Upper lobe of left lung (tissue), 6 donors: ENCODE data around the gene ZYG11B. TPM values are rescaled to one million over a fixed set of nuclear protein-coding genes. Genes with fewer than 3 reads are reported as not detected.

Source experiments
- ATAC-seq, 2 donors: fragments of 200-7000 bp; cut with Tn5 transposase; one replicate each; pipeline ENCODE4 v1.9.1; 2022; ENCODE audit warnings: mild to moderate bottlenecking in 2 of 2, moderate library complexity in 2 of 2; ENCODE audit not compliant: low FRiP score in 2 of 2
- DNase-seq, 2 donors: peaks; one replicate each; pipeline ENCODE4 v3.0.0-alpha.2; 2019 to 2020
- H3K27ac ChIP-seq, 4 donors: fragments of 200-600 bp; sonication (generic); one replicate each; pipeline ENCODE4 v1.5.1; 2016 to 2019
- H3K27me3 ChIP-seq, 4 donors: fragments of 200-600 bp; sonication (generic); one replicate each; pipeline ENCODE4 v1.5.1; 2017 to 2019
- H3K36me3 ChIP-seq, 4 donors: fragments of 200-600 bp; sonication (generic); one replicate each; pipeline ENCODE4 v1.5.1; 2016 to 2019
- H3K4me1 ChIP-seq, 4 donors: fragments of 200-600 bp; sonication (generic); one replicate each; pipeline ENCODE4 v1.5.1; 2018 to 2019
- H3K4me3 ChIP-seq, 4 donors: fragments of 200-600 bp; sonication (generic); one replicate each; pipeline ENCODE4 v1.5.1; 2017 to 2019; ENCODE audit warnings: mild to moderate bottlenecking in 2 of 4, moderate library complexity in 1 of 4
- H3K9me3 ChIP-seq, 4 donors: fragments of 200-600 bp; sonication (generic); one replicate each; pipeline ENCODE4 v1.5.1; 2018 to 2019
- CTCF ChIP-seq, 6 experiments: fragments of 450-650 bp in 4 of 6; fragments of 200-600 bp in 2 of 6; sonication (generic) in 2 of 6; IDR thresholded peaks; one replicate each; pipeline ENCODE4 v1.5.1; 2016 to 2019; ENCODE audit warnings: antibody characterized with exemption in 6 of 6
- EP300 ChIP-seq, 4 donors: sonication (generic); formaldehyde crosslinking; IDR thresholded peaks; one replicate each; pipeline ENCODE4 v1.5.1; 2017; ENCODE audit warnings: antibody characterized with exemption in 4 of 4, control low read depth in 2 of 4
- POLR2A ChIP-seq, 4 donors: fragments of 450-650 bp; IDR thresholded peaks; one replicate each; pipeline ENCODE4 v1.5.1; 2016 to 2017; ENCODE audit warnings: antibody characterized with exemption in 4 of 4, mild to moderate bottlenecking in 2 of 4
- POLR2AphosphoS5 ChIP-seq, 2 donors: sonication (generic); formaldehyde crosslinking; IDR thresholded peaks; one replicate each; pipeline ENCODE4 v1.5.1; 2017; ENCODE audit warnings: antibody characterized with exemption in 2 of 2
- WGBS, 2 donors: methylation state at CpG; one replicate each; pipeline ENCODE4 v1.1.5; 2017 to 2018; 5-methylcytosine and 5-hydroxymethylcytosine counted together
- total RNA-seq, 6 donors: library from RNA; depleted of rRNA in 4 of 6; stranded (reverse); fragments of >200 nt in 4 of 6; gene quantifications; one replicate each; pipeline versions ENCODE4 v1.1.0 to v1.2.1, GENCODE V29; 2016 to 2021
- donor health status: DM: no; HTN: no; CAD: no; lungs with moderate emphysema.
- donor health status: DM: no; HTN: yes; CAD: no; lungs with severe emphysema.

The ZYG11B gene
- 10 to 100 TPM; 23.0 to 37.2 (median 25.7) TPM for total RNA-seq

DNA sequence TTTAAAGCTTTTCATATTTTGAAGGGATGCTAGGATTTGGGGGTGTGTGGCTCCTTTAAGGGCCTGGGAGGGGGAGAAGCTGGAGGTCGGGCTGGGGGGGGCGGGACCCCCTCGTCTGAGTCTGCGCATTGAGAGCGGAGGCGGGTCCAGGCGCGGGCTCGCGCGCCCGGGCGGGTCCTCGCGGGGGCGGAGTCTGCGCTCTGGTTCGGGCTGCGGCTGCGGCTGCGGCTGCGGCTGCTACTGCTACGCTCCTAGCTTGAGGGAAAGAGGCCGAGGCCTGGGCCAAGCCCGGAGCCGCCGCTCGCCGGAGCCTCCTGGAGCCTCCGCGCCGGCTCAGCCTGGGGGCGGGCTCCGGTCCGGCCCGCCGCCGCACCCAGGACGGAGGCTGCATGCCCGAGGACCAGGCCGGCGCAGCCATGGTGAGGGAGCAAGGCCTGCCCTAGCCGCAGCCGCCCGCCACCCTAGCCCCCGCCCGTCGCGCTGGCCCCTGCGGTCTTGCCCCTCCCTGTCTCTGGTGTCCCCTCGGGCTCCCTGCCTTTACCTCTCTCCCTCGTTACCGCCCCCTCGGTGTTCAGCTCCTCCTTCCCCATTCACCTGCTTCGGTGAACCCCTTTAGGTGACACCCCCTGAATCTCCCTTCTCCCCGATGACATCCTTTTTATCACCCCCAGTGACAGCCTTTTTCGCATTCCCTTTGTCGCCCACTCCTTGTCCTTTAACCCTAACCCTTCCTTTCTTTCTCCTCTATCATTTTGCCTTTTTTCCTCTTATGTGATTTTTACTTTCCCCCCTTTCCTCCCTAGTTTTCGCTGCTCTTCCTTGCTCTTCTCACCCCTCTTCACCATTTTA, at the start of gene ZYG11B:
ZYG11B (plus strand) TSS at position 189 of the 849 bp plus-strand sequence; CDS start at position 390, 201 bp downstream.
- Histone ChIP-seq H3K4me3 (peak within 1 kb of the TSS; percentile 60 to 94 (median 74)), H3K9me3 (no peaks in the 10 kb centered on the region), H3K36me3 (no peaks in the 10 kb centered on the region), H3K27ac (peak within 1 kb of the TSS; percentile 77 to 96 (median 82)), H3K27me3 (no peaks in the 10 kb centered on the region), H3K4me1 (peaks cover 14 to 21% (median 15%) of the 10 kb centered on the region in 4 donors)
- TF ChIP-seq CTCF (IDR thresholded peaks at IDR 0.05) (no peak), POLR2A (IDR thresholded peaks at IDR 0.05) (peak in 3 of 4 donors; percentile 68 to 91 (median 68)), POLR2AphosphoS5 (IDR thresholded peaks at IDR 0.05) (peak in 1 of 2 donors; percentile 81)
- WGBS, 2 donors, result 1 to 2% methylated on average over 15 to 17 of the region's 59 CpGs
- DNase-seq, result peak; percentile 91 to 98
- ATAC-seq, result peak; percentile 94 to 99

GRCh38 chr1:52677076-52677806, 49.0 kb upstream of the ZYG11B start:
- Histone ChIP-seq H3K36me3 (no peaks in the 10 kb centered on the region), H3K27me3 (no peaks in the 10 kb centered on the region), H3K9me3 (no peaks in the 10 kb centered on the region), H3K27ac (no peak overlapping the region), H3K4me3 (no peak overlapping the region), H3K4me1 (peaks cover 4 to 13% (median 11%) of the 10 kb centered on the region in 4 donors)
- peak in 1 of 2 donors; percentile 56 for DNase-seq
- peak in 1 of 2 donors; percentile 69 for ATAC-seq
- TF ChIP-seq CTCF (IDR thresholded peaks at IDR 0.05) (no peak), POLR2AphosphoS5 (IDR thresholded peaks at IDR 0.05) (no peak), POLR2A (IDR thresholded peaks at IDR 0.05) (no peak), EP300 (IDR thresholded peaks at IDR 0.05) (no peak)
- WGBS, 2 donors, result 59 to 60% methylated on average over 6 of the region's 6 CpGs

DNA sequence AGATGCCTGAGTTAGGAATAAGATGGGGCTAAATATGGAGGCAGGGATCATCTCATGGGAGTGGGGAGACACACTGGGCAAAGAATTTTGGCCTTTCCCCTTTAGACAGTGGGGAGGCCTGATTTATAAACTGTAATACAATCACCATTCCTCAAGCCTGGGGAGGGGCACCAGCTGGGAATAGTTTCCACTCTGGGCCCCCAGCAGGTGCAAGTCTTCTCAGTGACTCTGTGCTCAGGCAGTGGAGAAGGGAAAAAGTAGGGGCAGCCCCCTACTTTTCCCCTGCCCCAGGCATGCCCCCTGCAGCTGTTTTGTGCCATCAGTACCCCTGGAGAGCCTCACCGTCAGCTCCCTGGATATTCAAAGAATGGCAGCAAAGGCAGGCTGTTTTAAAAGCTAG, 47.2 kb upstream of the ZYG11B start:
- no peak for DNase-seq
- Histone ChIP-seq H3K4me3 (no peak overlapping the region), H3K27me3 (no peaks in the 10 kb centered on the region), H3K4me1 (peaks cover 4 to 13% (median 11%) of the 10 kb centered on the region in 4 donors), H3K9me3 (no peaks in the 10 kb centered on the region), H3K36me3 (no peaks in the 10 kb centered on the region), H3K27ac (no peak overlapping the region)
- ATAC-seq, result no peak
- 95 to 100% methylated on average over 1 of the region's 1 CpG for WGBS, 2 donors
- TF ChIP-seq CTCF (IDR thresholded peaks at IDR 0.05) (no peak), POLR2AphosphoS5 (IDR thresholded peaks at IDR 0.05) (no peak), POLR2A (IDR thresholded peaks at IDR 0.05) (no peak), EP300 (IDR thresholded peaks at IDR 0.05) (no peak)

DNA sequence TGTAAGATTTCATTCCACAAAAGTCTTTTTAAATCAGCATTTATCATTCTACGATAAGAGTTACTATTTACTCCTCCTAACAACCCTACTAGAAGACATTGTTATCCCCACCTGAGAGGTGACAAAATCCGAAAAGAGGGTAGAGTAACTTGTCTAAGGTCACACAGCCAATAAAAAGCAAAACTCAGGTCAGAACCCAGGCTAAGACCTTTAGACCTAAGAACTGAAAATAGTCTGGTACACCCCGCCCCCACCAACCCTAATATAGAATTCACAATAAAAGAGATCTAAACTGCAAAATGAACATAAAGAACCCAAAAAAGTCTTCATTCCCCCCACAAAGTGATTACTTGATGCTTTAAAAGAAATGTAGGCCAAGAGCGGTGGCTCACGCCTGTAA, 46.8 kb upstream of the ZYG11B start:
- TF ChIP-seq CTCF (IDR thresholded peaks at IDR 0.05) (no peak), POLR2A (IDR thresholded peaks at IDR 0.05) (no peak), POLR2AphosphoS5 (IDR thresholded peaks at IDR 0.05) (no peak), EP300 (IDR thresholded peaks at IDR 0.05) (no peak)
- H3K27ac ChIP-seq, result no peak overlapping the region
- no peaks in the 10 kb centered on the region for H3K9me3 ChIP-seq
- 93 to 95% methylated on average over 5 of the region's 5 CpGs for WGBS, 2 donors
- no peak for DNase-seq
- ATAC-seq, result no peak
- H3K4me3 ChIP-seq, result no peak overlapping the region
- H3K4me1 ChIP-seq, result peaks cover 4 to 13% (median 11%) of the 10 kb centered on the region in 4 donors
- no peaks in the 10 kb centered on the region for H3K27me3 ChIP-seq
- no peaks in the 10 kb centered on the region for H3K36me3 ChIP-seq
